Activated CD8-positive, alpha-beta memory T cell treated with anti-CD3 and anti-CD28 coated beads for 48 hours (primary cell): Measurements from ENCODE around the gene FKBP10.
A peak's percentile ranks its signal among the peaks of the same experiment; 100 is the strongest.
"Not testable (repeated sequence)": the region's sequence is repeated elsewhere in the genome, so short reads cannot be mapped to it uniquely, and the experiment has no call there.

Source experiments
- DNase-seq, 3 experiments: peaks; one replicate each; pipeline ENCODE4 v3.0.0-alpha.2; 2020; ENCODE audit warnings: low read depth in 2 of 3, low spot score in 2 of 3

FKBP10 gene

GRCh38 chr17:41837761-41838538 lies 25.1 kb downstream of the FKBP10 start, which contains the start of gene KLHL10:
Gene KLHL10, plus strand, starts transcription at chr17:41837825. Its CDS starts 108 bp downstream, at chr17:41837933.
- no peak for DNase-seq

- not testable (repeated sequence) for DNase-seq
Observed at GRCh38 chr17:41839448-41839847, 26.6 kb downstream of the FKBP10 start.

- DNase-seq, result not testable (repeated sequence)
Observed at GRCh38 chr17:41840781-41841180, 28.0 kb downstream of the FKBP10 start.

GRCh38 chr17:41844971-41845370 lies 32.2 kb downstream of the FKBP10 start:
- no peak for DNase-seq

GRCh38 chr17:41848788-41849187 lies 36.0 kb downstream of the FKBP10 start:
- no peak for DNase-seq

- no peak for DNase-seq
Observed at GRCh38 chr17:41849251-41849990, 36.6 kb downstream of the FKBP10 start.

GRCh38 chr17:41851382-41851781 lies 38.6 kb downstream of the FKBP10 start:
- not testable (repeated sequence) for DNase-seq

GRCh38 chr17:41860254-41860931 lies 47.6 kb downstream of the FKBP10 start:
- DNase-seq, result no peak

GRCh38 chr17:41863074-41863848 lies 50.5 kb downstream of the FKBP10 start:
- DNase-seq, result peak in 1 of 3 experiments; percentile 20

- DNase-seq, result peak in 1 of 3 experiments; percentile 40
Observed at GRCh38 chr17:41864498-41864835, 51.7 kb downstream of the FKBP10 start.

GRCh38 chr17:41864836-41865595 lies 52.2 kb downstream of the FKBP10 start, which contains the start of gene KLHL11:
Gene KLHL11, minus strand, starts transcription at chr17:41865423. Its CDS starts 53 bp downstream, at chr17:41865370.
- DNase-seq, result peak; percentile 62 to 81 (median 73)

GRCh38 chr17:41865596-41865893 lies 52.7 kb downstream of the FKBP10 start:
- DNase-seq, result no peak

GRCh38 chr17:41868568-41868967 lies 55.8 kb downstream of the FKBP10 start:
- no peak for DNase-seq

GRCh38 chr17:41869426-41869825 lies 56.6 kb downstream of the FKBP10 start:
- no peak for DNase-seq

GRCh38 chr17:41870097-41870496 lies 57.3 kb downstream of the FKBP10 start:
- DNase-seq, result no peak

GRCh38 chr17:41870627-41871026 lies 57.8 kb downstream of the FKBP10 start:
- no peak for DNase-seq

GRCh38 chr17:41871789-41872188 lies 59.0 kb downstream of the FKBP10 start:
- no peak for DNase-seq
